Mammary epithelial cell (primary cell): ENCODE measurements around the gene MAPKBP1.

Experiments
- EZH2 ChIP-seq: IDR thresholded peaks from 2 replicates; pipeline ENCODE4 v1.6.1; 2012; ENCODE audit warnings: low read length, inconsistent platforms, borderline replicate concordance
- TF ChIP-seq, protein P1 (sequence below), 2 donors: IDR thresholded peaks in 1 of 2; conservative IDR thresholded peaks in 1 of 2; 2 replicates each; pipeline ENCODE4 v1.5.1; 2011 to 2012; ENCODE audit warnings: inconsistent platforms in 2 of 2, low read length in 2 of 2, mild to moderate bottlenecking in 2 of 2, control low read depth in 1 of 2, low read depth in 1 of 2; ENCODE audit not compliant: insufficient read depth in 1 of 2; ENCODE audit errors: extremely low read depth in 1 of 2

DNA sequence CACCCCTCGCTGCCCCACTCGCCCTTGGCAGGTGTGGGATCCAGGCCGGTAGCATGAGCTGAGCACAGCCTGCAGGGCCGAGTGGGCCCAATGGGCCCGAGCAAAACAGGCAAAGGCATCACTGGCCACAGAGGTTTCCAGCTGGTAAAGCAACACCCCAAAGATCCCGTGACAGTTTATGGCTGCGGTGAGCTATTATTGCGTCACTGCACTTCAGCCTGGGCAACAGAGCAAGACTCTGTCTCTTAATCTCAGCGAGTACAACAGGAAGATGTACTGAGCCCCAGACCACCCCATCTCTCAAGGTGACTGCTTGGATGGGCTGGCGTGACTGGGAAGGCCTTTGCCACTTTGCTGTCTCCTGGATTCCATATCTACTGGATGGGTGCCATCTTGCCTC is 57.9 kb downstream of the MAPKBP1 start:
- TF ChIP-seq, protein P1, sequence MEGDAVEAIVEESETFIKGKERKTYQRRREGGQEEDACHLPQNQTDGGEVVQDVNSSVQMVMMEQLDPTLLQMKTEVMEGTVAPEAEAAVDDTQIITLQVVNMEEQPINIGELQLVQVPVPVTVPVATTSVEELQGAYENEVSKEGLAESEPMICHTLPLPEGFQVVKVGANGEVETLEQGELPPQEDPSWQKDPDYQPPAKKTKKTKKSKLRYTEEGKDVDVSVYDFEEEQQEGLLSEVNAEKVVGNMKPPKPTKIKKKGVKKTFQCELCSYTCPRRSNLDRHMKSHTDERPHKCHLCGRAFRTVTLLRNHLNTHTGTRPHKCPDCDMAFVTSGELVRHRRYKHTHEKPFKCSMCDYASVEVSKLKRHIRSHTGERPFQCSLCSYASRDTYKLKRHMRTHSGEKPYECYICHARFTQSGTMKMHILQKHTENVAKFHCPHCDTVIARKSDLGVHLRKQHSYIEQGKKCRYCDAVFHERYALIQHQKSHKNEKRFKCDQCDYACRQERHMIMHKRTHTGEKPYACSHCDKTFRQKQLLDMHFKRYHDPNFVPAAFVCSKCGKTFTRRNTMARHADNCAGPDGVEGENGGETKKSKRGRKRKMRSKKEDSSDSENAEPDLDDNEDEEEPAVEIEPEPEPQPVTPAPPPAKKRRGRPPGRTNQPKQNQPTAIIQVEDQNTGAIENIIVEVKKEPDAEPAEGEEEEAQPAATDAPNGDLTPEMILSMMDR (conservative IDR thresholded peaks at IDR 0.05 in 1 of 2, IDR thresholded peaks at IDR 0.05 in 1 of 2; ENCODE audit: extremely low read depth in 1 of 2, insufficient read depth in 1 of 2, low read depth in 1 of 2, low read length in 2 of 2): no peak
- TF ChIP-seq EZH2: no peak
